ENCODE data around the gene CHAD.

DNA sequence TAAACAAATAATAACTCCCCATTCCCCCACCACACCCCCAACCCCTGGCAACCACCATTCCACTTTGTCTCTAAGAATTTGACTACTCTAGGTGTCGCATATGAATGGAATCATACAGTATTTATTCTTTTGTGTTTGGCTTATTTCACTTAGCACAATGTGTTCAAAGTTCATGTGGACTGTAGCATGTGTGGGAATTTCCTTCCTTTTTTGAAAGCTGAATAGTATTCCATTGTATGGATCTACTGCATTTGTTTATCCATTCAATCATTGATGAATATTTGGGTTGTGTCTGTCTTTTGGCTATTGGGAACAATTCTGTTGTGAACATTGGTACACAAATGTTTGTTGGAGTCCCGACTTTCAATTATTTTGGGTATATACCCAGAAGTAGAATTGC lies 45.9 kb downstream of the CHAD start:
- TF ChIP-seq, protein P1, sequence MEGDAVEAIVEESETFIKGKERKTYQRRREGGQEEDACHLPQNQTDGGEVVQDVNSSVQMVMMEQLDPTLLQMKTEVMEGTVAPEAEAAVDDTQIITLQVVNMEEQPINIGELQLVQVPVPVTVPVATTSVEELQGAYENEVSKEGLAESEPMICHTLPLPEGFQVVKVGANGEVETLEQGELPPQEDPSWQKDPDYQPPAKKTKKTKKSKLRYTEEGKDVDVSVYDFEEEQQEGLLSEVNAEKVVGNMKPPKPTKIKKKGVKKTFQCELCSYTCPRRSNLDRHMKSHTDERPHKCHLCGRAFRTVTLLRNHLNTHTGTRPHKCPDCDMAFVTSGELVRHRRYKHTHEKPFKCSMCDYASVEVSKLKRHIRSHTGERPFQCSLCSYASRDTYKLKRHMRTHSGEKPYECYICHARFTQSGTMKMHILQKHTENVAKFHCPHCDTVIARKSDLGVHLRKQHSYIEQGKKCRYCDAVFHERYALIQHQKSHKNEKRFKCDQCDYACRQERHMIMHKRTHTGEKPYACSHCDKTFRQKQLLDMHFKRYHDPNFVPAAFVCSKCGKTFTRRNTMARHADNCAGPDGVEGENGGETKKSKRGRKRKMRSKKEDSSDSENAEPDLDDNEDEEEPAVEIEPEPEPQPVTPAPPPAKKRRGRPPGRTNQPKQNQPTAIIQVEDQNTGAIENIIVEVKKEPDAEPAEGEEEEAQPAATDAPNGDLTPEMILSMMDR (conservative IDR thresholded peaks at IDR 0.05; ENCODE audit: low read length), result no peak
- no peak for TF ChIP-seq EZH2phosphoT487 (IDR thresholded peaks at IDR 0.05; ENCODE audit: borderline replicate concordance)
